ENCODE data around the gene HRAS. TPM values are rescaled to one million over a fixed set of nuclear protein-coding genes. Genes with fewer than 3 reads are reported as not detected.

Gene HRAS
- total RNA-seq, 1 experiment from 2014 or later, result 47.9 TPM

DNA sequence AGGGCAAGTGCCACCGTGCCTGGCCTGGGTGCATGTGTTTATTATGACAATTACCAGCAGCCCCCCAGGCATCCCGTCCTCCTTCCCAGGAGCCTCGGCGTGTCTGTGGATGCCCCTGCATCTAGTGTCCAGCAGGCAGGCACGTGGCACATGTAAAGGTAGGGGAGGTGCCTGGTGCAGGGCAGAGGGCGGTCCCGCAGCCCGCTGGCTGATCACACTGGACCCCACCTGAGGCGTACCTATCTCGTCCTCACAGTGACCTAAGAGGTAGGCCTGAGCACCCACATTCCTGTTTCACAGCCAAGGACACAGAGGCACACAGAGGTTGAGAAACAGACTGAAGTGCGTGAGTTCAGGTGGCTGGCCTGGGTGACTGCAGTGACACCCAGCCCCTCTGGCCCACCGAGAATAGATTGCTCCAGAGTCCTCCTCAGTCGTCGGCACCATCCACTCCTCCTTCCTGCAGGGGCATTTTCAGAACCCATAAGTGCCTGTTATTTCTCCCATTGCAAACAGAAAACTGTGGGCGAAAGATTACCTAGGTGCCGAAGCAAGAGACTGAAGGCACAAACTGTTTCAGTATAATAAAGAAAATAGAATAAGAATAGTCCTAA is 37.9 kb upstream of the HRAS start:
- no peaks in the 10 kb centered on the region for H3K9me3 Mint-ChIP-seq (ENCODE audit: low read depth, unreplicated experiment)
- intact Hi-C loops (cut with micrococcal nuclease; ENCODE audit: unreplicated experiment), result no loop called here
- BruUV-seq (replicated peaks), result no TSS peak
- no peak overlapping the region for H3K4me3 Mint-ChIP-seq (ENCODE audit: low read depth, unreplicated experiment)
- peaks cover 21% of the 10 kb centered on the region for H3K4me1 Mint-ChIP-seq (ENCODE audit: low read depth, unreplicated experiment)
- DNase-seq, result no peak
- TF ChIP-seq, protein P1, sequence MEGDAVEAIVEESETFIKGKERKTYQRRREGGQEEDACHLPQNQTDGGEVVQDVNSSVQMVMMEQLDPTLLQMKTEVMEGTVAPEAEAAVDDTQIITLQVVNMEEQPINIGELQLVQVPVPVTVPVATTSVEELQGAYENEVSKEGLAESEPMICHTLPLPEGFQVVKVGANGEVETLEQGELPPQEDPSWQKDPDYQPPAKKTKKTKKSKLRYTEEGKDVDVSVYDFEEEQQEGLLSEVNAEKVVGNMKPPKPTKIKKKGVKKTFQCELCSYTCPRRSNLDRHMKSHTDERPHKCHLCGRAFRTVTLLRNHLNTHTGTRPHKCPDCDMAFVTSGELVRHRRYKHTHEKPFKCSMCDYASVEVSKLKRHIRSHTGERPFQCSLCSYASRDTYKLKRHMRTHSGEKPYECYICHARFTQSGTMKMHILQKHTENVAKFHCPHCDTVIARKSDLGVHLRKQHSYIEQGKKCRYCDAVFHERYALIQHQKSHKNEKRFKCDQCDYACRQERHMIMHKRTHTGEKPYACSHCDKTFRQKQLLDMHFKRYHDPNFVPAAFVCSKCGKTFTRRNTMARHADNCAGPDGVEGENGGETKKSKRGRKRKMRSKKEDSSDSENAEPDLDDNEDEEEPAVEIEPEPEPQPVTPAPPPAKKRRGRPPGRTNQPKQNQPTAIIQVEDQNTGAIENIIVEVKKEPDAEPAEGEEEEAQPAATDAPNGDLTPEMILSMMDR (IDR thresholded peaks at IDR 0.05; ENCODE audit: unreplicated experiment), result no peak
- peaks cover 40% of the 10 kb centered on the region for H3K36me3 Mint-ChIP-seq (ENCODE audit: insufficient read depth, unreplicated experiment)
- CTCF ChIA-PET, result no interaction called here
- no peak overlapping the region for H3K27ac Mint-ChIP-seq (ENCODE audit: unreplicated experiment)
- peaks cover 16% of the 10 kb centered on the region for H3K27me3 Mint-ChIP-seq (ENCODE audit: unreplicated experiment)

DNA sequence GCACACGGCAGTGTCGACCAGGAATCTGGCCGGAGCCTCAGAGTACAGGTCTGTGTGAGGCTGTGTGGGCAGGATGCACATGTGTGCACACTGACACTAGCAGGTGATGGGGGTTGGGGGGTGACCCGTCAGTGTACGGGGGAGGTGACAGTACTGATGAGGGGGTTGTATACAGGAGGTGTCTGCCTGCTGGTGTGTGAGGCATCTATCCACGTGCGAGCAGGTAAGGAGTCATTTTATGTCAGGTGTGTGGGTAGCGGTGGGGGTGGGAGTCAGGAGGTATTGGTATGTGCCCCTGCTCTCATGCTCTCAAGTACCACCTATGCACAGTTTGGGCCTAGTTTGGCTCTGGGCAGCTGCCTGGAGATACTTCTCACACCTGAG is 36.4 kb upstream of the HRAS start:
- Mint-ChIP-seq H3K4me3 (ENCODE audit: low read depth, unreplicated experiment) (no peak overlapping the region), H3K27ac (ENCODE audit: unreplicated experiment) (no peak overlapping the region), H3K4me1 (ENCODE audit: low read depth, unreplicated experiment) (peaks cover 12% of the 10 kb centered on the region), H3K36me3 (ENCODE audit: insufficient read depth, unreplicated experiment) (peaks cover 45% of the 10 kb centered on the region), H3K27me3 (ENCODE audit: unreplicated experiment) (peaks cover 16% of the 10 kb centered on the region), H3K9me3 (ENCODE audit: low read depth, unreplicated experiment) (no peaks in the 10 kb centered on the region)
- TF ChIP-seq, protein P1 (IDR thresholded peaks at IDR 0.05; ENCODE audit: unreplicated experiment), result no peak
- no TSS peak for BruUV-seq (replicated peaks)
- CTCF ChIA-PET, result interaction anchor here (0.6 kb wide), 1 partner anchor 37 kb away, joined by 3 read pairs; no protein-coding TSS in a partner anchor
- DNase-seq, result no peak
- intact Hi-C loops (cut with micrococcal nuclease; ENCODE audit: unreplicated experiment), result no loop called here

DNA sequence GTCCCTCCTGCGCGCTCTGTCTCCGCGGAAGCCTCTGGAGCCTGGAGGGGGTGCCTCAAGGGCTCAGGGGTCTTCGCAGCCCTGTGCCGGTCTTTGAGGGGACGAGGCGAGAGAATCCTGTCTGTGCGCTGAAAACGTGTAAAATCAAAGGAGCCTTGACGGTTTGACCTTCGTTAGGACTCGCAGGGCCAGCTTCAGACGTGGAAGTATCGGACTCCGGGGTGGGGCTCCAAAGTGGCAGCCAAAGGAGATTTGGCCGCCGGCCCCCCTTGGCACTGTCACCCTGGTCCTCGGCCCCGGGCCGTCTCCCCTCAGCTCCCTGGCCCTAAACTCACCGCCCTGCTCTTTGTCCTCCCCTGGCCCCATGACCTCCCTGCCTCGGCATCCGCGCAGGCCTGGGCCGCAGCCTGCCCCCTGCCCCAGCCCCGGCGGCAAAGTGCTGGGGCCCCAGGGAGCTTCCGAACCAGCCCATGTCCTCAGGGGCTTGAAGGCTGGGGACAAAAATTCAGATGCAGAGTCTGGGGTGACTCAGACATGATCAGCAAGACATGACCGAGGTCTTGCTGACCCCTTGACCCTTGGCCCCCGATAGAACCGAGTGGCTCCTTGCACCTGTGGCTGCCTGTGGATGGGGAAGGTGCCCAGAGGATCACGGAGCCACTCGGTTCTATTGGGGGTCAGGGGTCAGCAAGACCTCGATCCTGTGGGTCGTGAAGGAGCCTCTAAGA is 33.9 kb upstream of the HRAS start:
- H3K36me3 Mint-ChIP-seq (ENCODE audit: insufficient read depth, unreplicated experiment), result peaks cover 36% of the 10 kb centered on the region
- peaks cover 3% of the 10 kb centered on the region for H3K4me1 Mint-ChIP-seq (ENCODE audit: low read depth, unreplicated experiment)
- peak overlapping the region; percentile 71 for H3K4me3 Mint-ChIP-seq (ENCODE audit: low read depth, unreplicated experiment)
- TF ChIP-seq, protein P1 (IDR thresholded peaks at IDR 0.05; ENCODE audit: unreplicated experiment), result no peak
- no TSS peak for BruUV-seq (replicated peaks)
- intact Hi-C loops (cut with micrococcal nuclease; ENCODE audit: unreplicated experiment), result loop anchor here (10.0 kb wide), 1 partner anchor 135 kb away; the partner anchor contains the start of gene EPS8L2
- peaks cover 4% of the 10 kb centered on the region for H3K27me3 Mint-ChIP-seq (ENCODE audit: unreplicated experiment)
- H3K27ac Mint-ChIP-seq (ENCODE audit: unreplicated experiment), result no peak overlapping the region
- DNase-seq, result no peak
- H3K9me3 Mint-ChIP-seq (ENCODE audit: low read depth, unreplicated experiment), result no peaks in the 10 kb centered on the region
- CTCF ChIA-PET, result no interaction called here

DNA sequence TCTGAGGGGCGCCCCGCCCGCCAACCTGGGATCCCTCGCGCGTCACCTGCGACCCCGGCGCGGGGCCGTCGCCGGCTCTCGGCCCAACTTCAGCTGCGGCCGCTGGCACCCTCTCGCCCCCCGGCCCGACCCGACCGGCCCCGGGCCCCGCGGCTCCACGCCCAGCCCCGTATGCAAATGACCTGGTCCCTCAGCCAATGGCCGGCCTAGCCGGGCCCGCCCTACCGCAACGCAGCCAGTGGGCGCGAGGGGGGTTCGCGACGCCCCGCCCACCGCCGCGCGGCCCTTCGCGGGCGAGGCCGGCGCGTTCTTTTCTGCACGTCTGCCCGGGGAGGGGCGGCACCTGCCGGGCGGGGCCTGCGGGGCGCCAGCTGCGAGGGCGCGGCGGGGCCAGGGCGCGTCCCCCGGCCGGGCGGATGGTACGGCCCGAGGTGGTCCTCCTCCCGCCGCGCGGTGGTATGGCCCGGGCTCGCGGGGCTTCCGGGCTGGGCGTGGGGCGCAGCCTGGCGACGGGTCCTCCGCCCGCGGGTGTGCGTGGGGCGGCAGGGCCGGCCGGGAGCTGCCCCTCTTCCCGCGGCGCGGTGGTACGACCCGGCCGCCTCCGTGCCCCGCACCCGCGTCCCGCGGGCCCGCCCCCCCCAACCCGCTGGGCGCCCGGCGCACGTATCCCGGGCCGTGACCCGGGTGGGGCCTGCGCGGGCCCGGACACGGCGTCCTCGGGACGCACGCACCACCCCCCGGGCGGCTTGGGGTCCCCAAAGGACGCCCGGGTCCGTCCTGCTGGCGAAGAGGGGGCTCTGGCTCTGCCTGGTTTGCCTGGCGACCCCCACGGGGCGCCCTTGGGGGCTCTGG is 33.2 kb upstream of the HRAS start:
- BruUV-seq (replicated peaks), result no TSS peak
- CTCF ChIA-PET, result no interaction called here
- intact Hi-C loops (cut with micrococcal nuclease; ENCODE audit: unreplicated experiment), result loop anchor here (10.0 kb wide), 1 partner anchor 136 kb away; the partner anchor contains the start of gene EPS8L2
- TF ChIP-seq, protein P1 (IDR thresholded peaks at IDR 0.05; ENCODE audit: unreplicated experiment), result no peak
- Mint-ChIP-seq H3K4me3 (ENCODE audit: low read depth, unreplicated experiment) (peak overlapping the region; percentile 71), H3K9me3 (ENCODE audit: low read depth, unreplicated experiment) (no peaks in the 10 kb centered on the region), H3K36me3 (ENCODE audit: insufficient read depth, unreplicated experiment) (peaks cover 44% of the 10 kb centered on the region), H3K27ac (ENCODE audit: unreplicated experiment) (no peak overlapping the region), H3K27me3 (ENCODE audit: unreplicated experiment) (no peaks in the 10 kb centered on the region), H3K4me1 (ENCODE audit: low read depth, unreplicated experiment) (no peaks in the 10 kb centered on the region)
- DNase-seq, result peak; percentile 97
